HTERT RPE-1 (cell line): Measurements from ENCODE around the gene C2CD5.
"Not testable (repeated sequence)": the region's sequence is repeated elsewhere in the genome, so short reads cannot be mapped to it uniquely, and the experiment has no call there.

Source experiments
- in situ Hi-C: fragments of 300-500 bp; cut with MboI; formaldehyde crosslinking; loops from 4 replicates; pipeline ENCODE4 v1.14.3; 2020; ENCODE audit warnings: low sequenced_read_pairs

C2CD5 gene

GRCh38 chr12:22536346-22536945 lies 7.9 kb downstream of the C2CD5 start:
- in situ Hi-C loops, result no loop called here

- in situ Hi-C loops, result no loop called here
Observed at GRCh38 chr12:22535478-22535877, 8.9 kb downstream of the C2CD5 start.

GRCh38 chr12:22535038-22535437 lies 9.3 kb downstream of the C2CD5 start:
- in situ Hi-C loops, result no loop called here

DNA sequence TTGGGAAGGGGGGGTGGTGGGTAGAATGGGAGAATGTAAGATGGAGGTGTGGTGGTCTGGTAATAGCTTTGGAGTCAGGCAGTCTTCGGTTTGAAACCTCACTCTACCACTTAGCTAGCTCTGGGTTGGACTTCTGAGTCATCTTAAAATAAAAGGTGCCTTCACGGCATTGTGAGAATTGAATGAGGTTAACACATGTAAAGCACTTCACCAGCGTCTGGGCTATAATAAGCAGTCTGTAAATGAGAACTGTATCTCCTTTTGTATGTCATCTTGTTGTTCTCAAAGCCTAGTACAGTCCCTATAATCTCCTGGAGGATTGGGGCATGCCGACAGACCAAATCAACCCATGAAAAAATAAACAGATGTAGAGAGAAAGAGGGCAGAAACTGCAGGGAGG lies 11.2 kb downstream of the C2CD5 start:
- in situ Hi-C loops, result no loop called here

GRCh38 chr12:22532317-22532716 lies 12.0 kb downstream of the C2CD5 start:
- in situ Hi-C loops, result no loop called here

- in situ Hi-C loops, result no loop called here
Observed at GRCh38 chr12:22531205-22531604, 13.1 kb downstream of the C2CD5 start.

GRCh38 chr12:22529281-22530060 lies 14.9 kb downstream of the C2CD5 start:
- in situ Hi-C loops, result no loop called here

DNA sequence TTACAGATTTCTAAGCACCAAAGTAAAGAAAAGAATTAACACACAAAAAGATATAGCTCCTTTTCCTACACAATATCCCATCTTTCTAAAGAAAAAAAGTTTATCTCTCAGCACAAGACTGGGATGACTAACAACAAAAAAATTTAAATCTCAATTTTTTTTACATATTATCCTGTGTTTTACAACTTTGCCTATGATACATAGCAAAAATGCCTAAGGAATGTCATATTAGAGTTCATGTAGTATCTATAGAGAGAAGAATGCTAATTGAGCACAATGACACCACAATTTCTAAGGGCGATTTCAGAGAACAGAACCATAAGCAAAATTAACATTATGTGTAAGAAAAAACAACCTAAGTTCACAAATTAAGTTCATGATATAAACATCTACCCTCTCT lies 16.3 kb downstream of the C2CD5 start:
- in situ Hi-C loops, result no loop called here

DNA sequence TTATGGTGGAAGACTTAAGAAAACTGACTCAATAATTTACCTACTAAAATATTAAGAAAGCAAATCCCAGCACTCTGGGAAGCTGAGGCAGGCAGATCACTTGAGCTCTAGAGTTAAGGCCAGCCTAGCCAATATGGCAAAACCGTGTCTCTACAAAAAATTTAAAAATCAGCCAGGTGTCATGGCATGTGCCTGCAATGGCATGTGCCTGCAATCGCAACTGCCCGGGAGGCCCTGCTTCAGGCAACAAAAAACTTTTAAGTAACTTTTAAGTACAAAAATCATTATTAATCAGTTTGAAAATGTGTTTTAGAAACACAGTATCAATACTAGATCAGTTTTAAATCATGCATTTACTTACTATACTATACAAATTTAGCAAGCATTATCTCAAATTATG lies 17.5 kb downstream of the C2CD5 start:
- in situ Hi-C loops, result no loop called here

- in situ Hi-C loops, result no loop called here
Observed at GRCh38 chr12:22525426-22525825, 18.9 kb downstream of the C2CD5 start.

DNA sequence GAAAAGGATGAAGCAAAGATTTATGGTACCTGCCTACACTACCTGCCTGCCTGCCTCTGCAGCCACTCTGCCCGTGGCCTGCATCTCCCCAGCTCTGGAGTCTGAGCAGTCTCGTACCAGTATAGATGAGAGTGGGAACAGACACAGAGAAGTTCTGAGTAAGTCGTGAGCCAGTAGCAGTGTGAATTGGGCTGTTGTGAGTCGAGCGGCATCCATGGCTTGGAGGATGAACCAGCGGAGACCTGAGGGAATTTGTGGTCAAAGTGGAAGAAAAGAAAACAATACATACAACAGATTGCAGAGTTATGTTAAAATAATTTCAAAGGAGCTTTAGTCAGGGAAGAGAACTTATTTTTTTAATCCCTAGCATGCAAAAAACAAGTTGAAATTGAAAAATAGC lies 25.3 kb downstream of the C2CD5 start:
- in situ Hi-C loops, result no loop called here

GRCh38 chr12:22518060-22518719 lies 26.2 kb downstream of the C2CD5 start:
- in situ Hi-C loops, result no loop called here

DNA sequence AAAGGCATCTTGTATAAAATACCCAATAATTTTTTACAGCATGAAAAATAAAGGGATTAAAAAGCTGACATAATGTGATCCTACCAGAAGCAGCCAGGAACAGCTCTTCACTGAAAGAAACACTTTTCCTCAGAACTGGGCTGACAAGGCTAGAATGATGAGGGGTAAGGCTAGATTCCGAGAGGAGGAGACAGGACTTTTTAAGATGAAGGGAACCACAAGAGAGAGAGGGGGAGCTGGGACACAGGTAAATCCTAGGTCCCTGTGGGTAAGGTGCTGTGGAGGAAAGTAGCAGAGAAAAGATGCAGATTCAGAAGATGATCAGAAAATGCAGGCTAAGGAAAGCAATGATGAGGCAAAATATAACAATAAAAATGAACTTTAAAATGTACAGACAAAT lies 29.5 kb downstream of the C2CD5 start:
- in situ Hi-C loops, result no loop called here

DNA sequence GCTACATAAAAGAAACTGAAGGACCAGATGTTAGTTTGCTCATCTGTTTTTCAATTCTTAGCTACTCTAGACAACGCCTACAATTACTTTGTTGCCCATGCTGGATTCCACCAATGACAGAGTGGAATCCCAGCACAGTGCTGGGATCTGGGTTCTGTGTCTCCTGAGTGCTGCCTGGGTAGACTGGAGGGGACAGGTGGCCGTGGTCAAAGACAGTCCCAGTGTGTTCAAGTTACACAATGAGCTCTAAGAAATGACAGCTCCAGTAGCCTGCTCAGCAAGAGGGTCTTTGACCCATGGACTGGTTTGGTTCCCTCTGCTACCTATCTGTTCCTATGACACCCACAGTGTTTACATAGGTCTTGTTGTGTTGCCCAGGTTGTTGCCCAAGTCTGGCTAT lies 38.5 kb downstream of the C2CD5 start:
- in situ Hi-C loops, result no loop called here

DNA sequence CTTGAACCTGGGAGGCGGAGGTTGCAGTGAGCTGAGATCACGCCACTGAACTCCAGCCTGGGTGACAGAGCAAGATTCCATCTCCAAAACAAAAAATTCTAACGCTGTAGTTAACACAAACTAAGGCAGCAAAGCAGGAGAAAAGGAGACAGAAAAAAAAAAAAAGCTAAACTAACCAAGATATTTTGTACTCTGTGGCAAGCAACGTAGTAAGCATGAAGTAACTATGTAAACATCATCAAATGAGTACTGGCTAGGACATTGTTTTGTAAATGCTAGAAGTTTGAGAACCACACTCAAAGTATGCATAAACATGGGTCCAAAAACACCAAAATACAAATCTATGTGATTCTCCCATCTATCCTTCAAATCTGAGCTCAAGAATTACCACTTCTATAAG lies 44.2 kb downstream of the C2CD5 start:
- in situ Hi-C loops, result no loop called here

DNA sequence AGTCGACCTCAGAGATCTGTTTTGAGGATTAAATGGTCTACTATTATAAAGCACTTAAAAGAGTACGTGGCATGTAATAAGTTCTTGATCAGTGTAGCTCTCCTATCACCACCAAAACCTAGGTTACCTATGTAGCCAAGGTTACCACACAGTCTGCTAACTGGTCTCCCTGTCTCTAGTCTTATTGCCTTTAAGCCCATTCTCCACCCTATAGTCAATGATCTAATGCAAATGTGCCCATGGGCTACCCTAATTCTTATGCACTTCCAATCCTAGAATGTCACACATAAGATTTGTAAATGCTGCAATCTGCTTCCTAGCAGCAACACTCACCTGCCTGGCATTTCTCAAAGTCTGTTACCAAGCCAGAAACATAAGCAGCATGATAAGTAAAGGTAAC lies 44.9 kb downstream of the C2CD5 start:
- in situ Hi-C loops, result no loop called here

DNA sequence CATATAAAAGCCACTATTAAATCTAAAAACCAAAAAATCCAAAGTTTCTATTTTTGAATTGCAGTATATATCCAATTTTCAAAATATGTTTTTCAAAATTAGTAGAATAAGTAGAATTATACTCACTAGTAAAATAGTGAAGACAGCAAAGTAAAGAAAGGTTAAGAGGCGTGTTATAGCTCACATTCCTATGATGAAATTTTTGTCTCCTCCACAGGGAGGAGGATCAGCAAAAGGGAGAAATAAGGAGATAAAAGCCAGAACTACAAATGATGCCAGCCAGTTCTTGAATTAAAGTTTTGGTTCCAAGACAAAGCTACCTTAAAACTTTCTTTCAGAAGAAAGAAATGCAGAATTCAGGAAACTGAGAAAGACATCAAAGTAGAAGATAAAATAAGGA lies 50.0 kb downstream of the C2CD5 start:
- in situ Hi-C loops, result no loop called here

DNA sequence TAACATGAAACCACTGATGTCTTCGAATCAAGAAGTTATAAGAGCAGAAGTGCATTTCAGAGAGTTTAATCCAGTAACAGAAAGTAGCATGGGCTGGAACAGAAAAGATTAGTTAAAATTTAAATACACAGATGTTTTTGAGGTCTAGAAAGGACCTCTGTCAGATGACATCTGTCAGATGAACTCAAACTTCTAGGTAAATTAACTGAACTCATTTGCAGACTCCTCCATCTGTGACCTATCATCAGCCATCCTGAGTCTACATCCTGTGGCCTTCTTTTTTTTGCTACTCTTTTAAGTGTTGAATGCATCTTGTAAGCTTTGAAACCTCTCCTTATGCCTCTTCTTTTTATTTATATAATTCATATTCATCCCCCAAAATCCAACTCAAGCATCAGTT lies 53.3 kb downstream of the C2CD5 start:
- in situ Hi-C loops, result no loop called here

GRCh38 chr12:22488478-22488877 lies 55.9 kb downstream of the C2CD5 start:
- in situ Hi-C loops, result no loop called here

- in situ Hi-C loops, result not testable (repeated sequence)
Observed at GRCh38 chr12:22487683-22488082, 56.7 kb downstream of the C2CD5 start.

DNA sequence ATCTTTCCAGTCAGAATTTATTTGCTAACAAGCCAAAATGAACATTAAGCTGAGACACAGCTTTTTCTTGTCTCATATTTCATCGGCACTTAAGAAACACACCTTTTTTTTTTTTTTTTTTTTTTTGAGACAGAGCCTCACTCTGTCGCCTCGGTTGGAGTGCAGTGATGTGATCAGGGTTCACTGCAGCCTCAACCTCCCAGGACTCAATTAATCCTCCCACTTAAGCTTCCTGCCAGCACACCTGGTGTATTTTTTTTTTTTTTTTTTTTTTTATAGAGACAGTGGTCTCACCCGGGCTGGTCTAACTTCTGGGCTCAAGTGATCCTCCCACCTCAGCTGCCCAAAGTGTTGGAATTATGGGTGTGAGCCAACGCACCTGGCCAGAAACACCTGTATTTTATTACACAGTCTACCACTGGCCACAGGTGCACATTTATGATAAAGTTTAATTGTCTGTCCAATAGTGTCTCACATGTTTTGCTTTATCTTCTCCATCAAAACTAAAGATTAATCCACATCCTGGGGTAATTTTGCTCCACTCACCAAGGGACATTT lies 62.7 kb downstream of the C2CD5 start:
- in situ Hi-C loops, result no loop called here

- in situ Hi-C loops, result not testable (repeated sequence)
Observed at GRCh38 chr12:22480814-22481213, 63.5 kb downstream of the C2CD5 start.
